Osteoblast (primary cell): Measurements from ENCODE around the gene MESP1. TPM values are rescaled to one million over a fixed set of nuclear protein-coding genes. Genes with fewer than 3 reads are reported as not detected.

Experiments
- DNase-seq: peaks from one replicate; pipeline ENCODE4 v3.0.0; 2011; ENCODE audit warnings: low spot score, mixed read lengths; ENCODE audit not compliant: insufficient read length; ENCODE audit errors: missing footprints
- H2AFZ ChIP-seq: 2 replicates; pipeline ENCODE4 v1.6.0; 2011; ENCODE audit warnings: mild to moderate bottlenecking, low read length
- H3K27ac ChIP-seq: 2 replicates; pipeline ENCODE4 v1.5.1; 2011; ENCODE audit warnings: mild to moderate bottlenecking, low read depth, low read length, moderate library complexity
- H3K27me3 ChIP-seq: 2 replicates; pipeline ENCODE4 v1.6.0; 2012; ENCODE audit warnings: mild to moderate bottlenecking, control low read depth, inconsistent platforms, low read length, moderate library complexity; ENCODE audit not compliant: insufficient read depth
- H3K36me3 ChIP-seq: 2 replicates; pipeline ENCODE4 v1.5.1; 2011; ENCODE audit warnings: mild to moderate bottlenecking, low read length, control low read depth, moderate library complexity; ENCODE audit not compliant: insufficient read depth
- H3K4me1 ChIP-seq: 2 replicates; pipeline ENCODE4 v1.5.1; 2011; ENCODE audit warnings: mild to moderate bottlenecking, low read length, control low read depth, moderate library complexity; ENCODE audit not compliant: insufficient read depth
- H3K4me2 ChIP-seq: 2 replicates; pipeline ENCODE4 v1.6.0; 2011; ENCODE audit warnings: mild to moderate bottlenecking, low read length; ENCODE audit not compliant: insufficient read depth
- H3K4me3 ChIP-seq: fragments of 200-600 bp; sonication (generic); 3 replicates; pipeline ENCODE4 v1.5.1; 2012; ENCODE audit warnings: mild to moderate bottlenecking, low read length, inconsistent platforms; ENCODE audit not compliant: insufficient read depth
- H3K79me2 ChIP-seq: 2 replicates; pipeline ENCODE4 v1.6.0; 2012; ENCODE audit warnings: mild to moderate bottlenecking, low read length, control low read depth, inconsistent platforms; ENCODE audit not compliant: insufficient read depth
- H3K9me3 ChIP-seq: 2 replicates; pipeline ENCODE4 v1.5.1; 2011; ENCODE audit warnings: low read depth, low read length, control low read depth
- H4K20me1 ChIP-seq: 2 replicates; pipeline ENCODE4 v1.6.0; 2012; ENCODE audit warnings: mild to moderate bottlenecking, low read length, control low read depth; ENCODE audit not compliant: insufficient read depth
- CTCF ChIP-seq: IDR thresholded peaks from 2 replicates; pipeline ENCODE4 v1.5.1; 2011; ENCODE audit warnings: mild to moderate bottlenecking, low read depth, low read length, moderate library complexity; ENCODE audit errors: extremely low read depth
- total RNA-seq: library from RNA; depleted of rRNA; stranded (reverse); fragments of >200 nt; gene quantifications from 2 replicates; pipeline ENCODE4 v1.2.3, GENCODE V29; 2012

The MESP1 gene
- total RNA-seq, 1 donor = under 0.01 TPM

GRCh38 chr15:89760303-89761008, 9.4 kb upstream of the MESP1 start:
- Histone ChIP-seq H2AFZ (peak overlapping the region; percentile 44), H3K36me3 (no peaks in the 10 kb centered on the region), H3K4me3 (no peak overlapping the region), H3K27me3 (no peaks in the 10 kb centered on the region), H3K4me2 (no peak overlapping the region), H4K20me1 (no peaks in the 10 kb centered on the region), H3K9me3 (no peaks in the 10 kb centered on the region), H3K4me1 (no peaks in the 10 kb centered on the region), H3K79me2 (no peaks in the 10 kb centered on the region), H3K27ac (no peak overlapping the region)
- peak; percentile 98 for TF ChIP-seq CTCF
- DNase-seq = peak; percentile 97

- Histone ChIP-seq H3K79me2 (no peaks in the 10 kb centered on the region), H3K4me1 (no peaks in the 10 kb centered on the region), H3K27me3 (no peaks in the 10 kb centered on the region), H3K27ac (no peak overlapping the region), H4K20me1 (no peaks in the 10 kb centered on the region), H2AFZ (no peak overlapping the region), H3K9me3 (no peaks in the 10 kb centered on the region), H3K4me3 (no peak overlapping the region), H3K4me2 (no peak overlapping the region), H3K36me3 (no peaks in the 10 kb centered on the region)
- TF ChIP-seq CTCF = no peak
- peak; percentile 9 for DNase-seq
These were observed 8.8 kb upstream of the MESP1 start for GRCh38 chr15:89759835-89760234.

- Histone ChIP-seq H3K36me3 (no peaks in the 10 kb centered on the region), H2AFZ (no peak overlapping the region), H3K4me3 (no peak overlapping the region), H3K27me3 (no peaks in the 10 kb centered on the region), H3K27ac (no peak overlapping the region), H3K79me2 (no peaks in the 10 kb centered on the region), H3K4me2 (no peak overlapping the region), H4K20me1 (no peaks in the 10 kb centered on the region), H3K4me1 (no peaks in the 10 kb centered on the region), H3K9me3 (no peaks in the 10 kb centered on the region)
- TF ChIP-seq CTCF = no peak
- no peak for DNase-seq
These were observed 7.9 kb upstream of the MESP1 start for GRCh38 chr15:89758981-89759380.

- Histone ChIP-seq H3K36me3 (no peaks in the 10 kb centered on the region), H3K27ac (no peak overlapping the region), H3K27me3 (no peaks in the 10 kb centered on the region), H3K79me2 (no peaks in the 10 kb centered on the region), H3K4me3 (no peak overlapping the region), H3K4me2 (no peak overlapping the region), H3K9me3 (no peaks in the 10 kb centered on the region), H4K20me1 (no peaks in the 10 kb centered on the region), H3K4me1 (no peaks in the 10 kb centered on the region), H2AFZ (no peak overlapping the region)
- TF ChIP-seq CTCF = no peak
- DNase-seq = no peak
These were observed 7.2 kb upstream of the MESP1 start for GRCh38 chr15:89758283-89758682.
